Inflammatory macrophage (primary cell): ENCODE results near the gene ZNF541.

Experiments
- DNase-seq, 2 donors: peaks; one replicate each; pipeline ENCODE4 v3.0.0-alpha.2; 2020 to 2022

ZNF541 gene

GRCh38 chr19:47544476-47544875 lies 28.5 kb downstream of the ZNF541 start:
- DNase-seq = no peak

- no peak for DNase-seq
Measured at GRCh38 chr19:47544075-47544474, 28.9 kb downstream of the ZNF541 start.

GRCh38 chr19:47542030-47542475 lies 30.9 kb downstream of the ZNF541 start:
- DNase-seq = no peak

GRCh38 chr19:47541518-47541917 lies 31.4 kb downstream of the ZNF541 start:
- peak; percentile 35 to 54 for DNase-seq

GRCh38 chr19:47540748-47541147 lies 32.2 kb downstream of the ZNF541 start:
- DNase-seq = no peak

- no peak for DNase-seq
Measured at GRCh38 chr19:47539747-47540311, 33.1 kb downstream of the ZNF541 start.

- DNase-seq = no peak
Measured at GRCh38 chr19:47538812-47539211, 34.1 kb downstream of the ZNF541 start.

- no peak for DNase-seq
Measured at GRCh38 chr19:47537493-47537892, 35.5 kb downstream of the ZNF541 start.

- no peak for DNase-seq
Measured at GRCh38 chr19:47534628-47535027, 38.3 kb downstream of the ZNF541 start.

- peak; percentile 25 to 63 for DNase-seq
Measured at GRCh38 chr19:47531640-47532387, 41.1 kb downstream of the ZNF541 start.

GRCh38 chr19:47529018-47529742 lies 43.8 kb downstream of the ZNF541 start:
- DNase-seq = no peak

- DNase-seq = no peak
Measured at GRCh38 chr19:47526798-47527197, 46.1 kb downstream of the ZNF541 start.

GRCh38 chr19:47523473-47523872 lies 49.5 kb downstream of the ZNF541 start:
- no peak for DNase-seq
